Endothelial cell of umbilical vein (primary cell): ENCODE data around the gene LMTK2. TPM values are rescaled to one million over a fixed set of nuclear protein-coding genes. Genes with fewer than 3 reads are reported as not detected.

ENCODE experiments used
- BruUV-seq: library from RNA; stranded (reverse); fragments of 400-500 nt; replicated peaks from 2 replicates; lab custom pipeline; 2021; lab: Mats Ljungman, UMichigan
- CTCF ChIA-PET: fragments of 300-600, 350-600 bp; sonication (Branson Sonifier 250); formaldehyde crosslinking; loops from one replicate; lab custom pipeline; 2021; ENCODE audit warnings: antibody characterized with exemption, inconsistent platforms; lab: Charles Lee
- POLR2A ChIA-PET: fragments of 300-600, 350-600 bp; sonication (Branson Sonifier 250); formaldehyde crosslinking; loops from one replicate; lab custom pipeline; 2021; ENCODE audit warnings: antibody characterized with exemption, inconsistent platforms; lab: Charles Lee
- DNase-seq: peaks from one replicate; pipeline ENCODE4 v3.0.0-alpha.2; 2011; ENCODE audit warnings: low read depth, low spot score
- FAIRE-seq: peaks from 2 replicates; lab custom pipeline; 2011; peaks lifted over from hg19 to GRCh38; lab: Jason Lieb, UNC
- H2AFZ ChIP-seq: 2 replicates; pipeline ENCODE4 v1.6.0; 2012; ENCODE audit warnings: low read depth, low read length, control low read depth, inconsistent platforms
- H3K27ac ChIP-seq: 2 replicates; pipeline ENCODE4 v1.5.1; 2011; ENCODE audit warnings: low read depth, mild to moderate bottlenecking, control low read depth, low read length, moderate library complexity; ENCODE audit not compliant: insufficient read depth
- H3K27me3 ChIP-seq, 2 experiments: 2 replicates each; pipeline versions ENCODE4 v1.6.0 to v1.6.1; 2011; ENCODE audit warnings: low read length in 2 of 2, mixed read lengths in 1 of 2; ENCODE audit not compliant: control insufficient read depth in 2 of 2, insufficient read depth in 2 of 2
- H3K36me3 ChIP-seq, 2 experiments: 2 replicates in 1 of 2; 3 replicates in 1 of 2; pipeline ENCODE4 v1.5.1; 2011; ENCODE audit warnings: low read length in 2 of 2, mild to moderate bottlenecking in 1 of 2, moderate library complexity in 1 of 2; ENCODE audit not compliant: control insufficient read depth in 2 of 2, insufficient read depth in 2 of 2; ENCODE audit errors: extremely low read depth in 1 of 2
- H3K4me1 ChIP-seq: 3 replicates; pipeline ENCODE4 v1.5.1; 2011; ENCODE audit warnings: mild to moderate bottlenecking, low read length; ENCODE audit not compliant: control insufficient read depth, insufficient read depth; ENCODE audit errors: extremely low read depth
- H3K4me2 ChIP-seq: 2 replicates; pipeline ENCODE4 v1.6.1; 2011; ENCODE audit warnings: low read length, control low read depth, mixed read lengths; ENCODE audit not compliant: insufficient read depth
- H3K4me3 ChIP-seq, 3 experiments: fragments of 200-600 bp in 1 of 3; sonication (generic), shearing (Covaris generic) in 1 of 3; replicated peaks in 1 of 3; 2 replicates each; pipeline ENCODE4 v1.5.1; 2011 to 2016; ENCODE audit warnings: control low read depth in 3 of 3, low read length in 3 of 3, mild to moderate bottlenecking in 2 of 3, inconsistent platforms in 1 of 3, low read depth in 1 of 3, moderate library complexity in 1 of 3; ENCODE audit not compliant: insufficient read depth in 1 of 3
- H3K79me2 ChIP-seq: 2 replicates; pipeline ENCODE4 v1.6.0; 2012; ENCODE audit warnings: low read length, inconsistent platforms; ENCODE audit not compliant: control insufficient read depth, insufficient read depth
- H3K9ac ChIP-seq: replicated peaks from 2 replicates; pipeline ENCODE3; 2011; ENCODE audit warnings: low read length, control low read depth; ENCODE audit not compliant: insufficient read depth; ENCODE audit errors: extremely low read depth
- H3K9me1 ChIP-seq: replicated peaks from 3 replicates; pipeline ENCODE4 v1.6.0; 2011; ENCODE audit warnings: mild to moderate bottlenecking, low read length; ENCODE audit not compliant: control insufficient read depth, insufficient read depth; ENCODE audit errors: extremely low read depth
- H3K9me3 ChIP-seq: replicated peaks from 2 replicates; pipeline ENCODE4 v1.5.1; 2012; ENCODE audit warnings: low read length, inconsistent platforms; ENCODE audit not compliant: control insufficient read depth, insufficient read depth
- H4K20me1 ChIP-seq: replicated peaks from 2 replicates; pipeline ENCODE3; 2011; ENCODE audit warnings: mild to moderate bottlenecking, low read length; ENCODE audit not compliant: control insufficient read depth, insufficient read depth; ENCODE audit errors: extremely low read depth
- CTCF ChIP-seq, 2 donors: IDR thresholded peaks; 1 replicate in 1 of 2; 2 replicates in 1 of 2; pipeline ENCODE4 v1.5.1; 2011; ENCODE audit warnings: low read length in 2 of 2, mild to moderate bottlenecking in 2 of 2, moderate library complexity in 2 of 2, control low read depth in 1 of 2, inconsistent platforms in 1 of 2, low read depth in 1 of 2; ENCODE audit not compliant: insufficient read depth in 1 of 2; ENCODE audit errors: extremely low read depth in 1 of 2
- EZH2 ChIP-seq: IDR thresholded peaks from 2 replicates; pipeline ENCODE4 v1.6.1; 2012; ENCODE audit warnings: borderline replicate concordance, low read depth, mild to moderate bottlenecking, moderate library complexity, low read length, inconsistent platforms; ENCODE audit not compliant: severe bottlenecking
- FOS ChIP-seq: IDR thresholded peaks from 2 replicates; pipeline ENCODE4 v1.6.1; 2011; ENCODE audit warnings: mild to moderate bottlenecking, low read length, moderate library complexity, borderline replicate concordance; ENCODE audit not compliant: insufficient read depth
- GATA2 ChIP-seq: IDR thresholded peaks from 2 replicates; pipeline ENCODE4 v1.7.0; 2011; ENCODE audit warnings: low read depth, mild to moderate bottlenecking, moderate library complexity, mixed read lengths, low read length; ENCODE audit not compliant: insufficient read length, insufficient read depth
- JUN ChIP-seq: IDR thresholded peaks from 2 replicates; pipeline ENCODE4 v1.6.1; 2011; ENCODE audit warnings: borderline replicate concordance, low read depth; ENCODE audit not compliant: insufficient read length, insufficient read depth
- MAX ChIP-seq: IDR thresholded peaks from 2 replicates; pipeline ENCODE4 v1.6.1; 2011; ENCODE audit not compliant: insufficient read depth, insufficient read length
- MYC ChIP-seq: IDR thresholded peaks from one replicate; pipeline ENCODE4 v1.6.1; 2011; ENCODE audit warnings: mild to moderate bottlenecking, low read depth, low read length
- POLR2A ChIP-seq: IDR thresholded peaks from 2 replicates; pipeline ENCODE4 v1.6.1; 2012; ENCODE audit warnings: low read depth, mild to moderate bottlenecking, control low read depth, low read length
- POLR2AphosphoS5 ChIP-seq: IDR thresholded peaks from 2 replicates; pipeline ENCODE4 v1.6.1; 2012; ENCODE audit warnings: low read depth, mild to moderate bottlenecking, control low read depth, low read length, moderate library complexity; ENCODE audit not compliant: insufficient read depth
- dilution Hi-C: fragments of 300-500 bp; cut with MboI; formaldehyde crosslinking; loops from one replicate; pipeline ENCODE4 v1.15.0; 2019; ENCODE audit warnings: low sequenced_read_pairs; ENCODE audit not compliant: extremely low pct_ligation_motif_present
- intact Hi-C: fragments of 100-400 bp; cut with micrococcal nuclease; formaldehyde crosslinking; loops from one replicate; pipeline ENCODE4 v1.10.0; 2022
- polyA plus RNA-seq, 4 experiments: library from polyadenylated mRNA; depleted of rRNA in 3 of 4; stranded (reverse) in 3 of 4; unstranded in 1 of 4; fragments of >200 nt; gene quantifications; 2 replicates each; pipeline versions ENCODE4 v1.2.1 to v1.2.3, GENCODE V29; 2011 to 2012; ENCODE audit warnings: missing spikeins in 1 of 4
- total RNA-seq: library from RNA; stranded (reverse); gene quantifications from 2 replicates; pipeline ENCODE4 v1.2.3, GENCODE V29; 2021

LMTK2 gene
- total and polyA plus RNA-seq, 2 donors (not counting 3 experiments of a cell fraction or from before 2014, with no cell fraction given): 5.9 to 13.8 TPM

GRCh38 chr7:98119256-98119918 lies 12.7 kb downstream of the LMTK2 start:
- intact Hi-C loops: no loop called here
- DNase-seq: no peak

More at GRCh38 chr7:98119256-98119918, 12.7 kb downstream of the LMTK2 start:
- CTCF ChIA-PET: interaction anchor here (0.9 to 4.7 kb wide), 11 partner anchors 9 to 98 kb away, joined by 3 to 46 read pairs (median 7); partner anchors contain the start of gene LMTK2
- BruUV-seq: no TSS peak
- Histone ChIP-seq H3K4me2 (no peak overlapping the region), H3K27me3 (no peaks in the 10 kb centered on the region), H3K27ac (no peak overlapping the region), H3K9ac (no peak overlapping the region), H3K4me1 (peaks cover 3% of the 10 kb centered on the region), H4K20me1 (no peaks in the 10 kb centered on the region), H2AFZ (no peak overlapping the region), H3K9me3 (no peaks in the 10 kb centered on the region), H3K36me3 (no peaks in the 10 kb centered on the region), H3K9me1 (no peaks in the 10 kb centered on the region), H3K79me2 (peaks cover 34% of the 10 kb centered on the region), H3K4me3 (no peak overlapping the region)
- FAIRE-seq: no peak
- dilution Hi-C loops: no loop called here
- POLR2A ChIA-PET: interaction anchor here (1.2 to 2.0 kb wide), 2 partner anchors 9 to 12 kb away, joined by 3 to 6 read pairs; no protein-coding TSS in a partner anchor
- TF ChIP-seq FOS: no peak
- TF ChIP-seq MAX: no peak
- no peak for TF ChIP-seq GATA2
- TF ChIP-seq EZH2: no peak
- no peak for TF ChIP-seq JUN
- TF ChIP-seq POLR2AphosphoS5: no peak
- no peak for TF ChIP-seq CTCF (IDR thresholded peaks at IDR 0.05; ENCODE audit: extremely low read depth in 1 of 2, insufficient read depth in 1 of 2, low read depth in 1 of 2, low read length in 2 of 2)
- no peak for TF ChIP-seq MYC
- no peak for TF ChIP-seq POLR2A
